ENCODE data around the gene CIAPIN1.
A peak's percentile ranks its signal among the peaks of the same experiment; 100 is the strongest.

Gene CIAPIN1

DNA sequence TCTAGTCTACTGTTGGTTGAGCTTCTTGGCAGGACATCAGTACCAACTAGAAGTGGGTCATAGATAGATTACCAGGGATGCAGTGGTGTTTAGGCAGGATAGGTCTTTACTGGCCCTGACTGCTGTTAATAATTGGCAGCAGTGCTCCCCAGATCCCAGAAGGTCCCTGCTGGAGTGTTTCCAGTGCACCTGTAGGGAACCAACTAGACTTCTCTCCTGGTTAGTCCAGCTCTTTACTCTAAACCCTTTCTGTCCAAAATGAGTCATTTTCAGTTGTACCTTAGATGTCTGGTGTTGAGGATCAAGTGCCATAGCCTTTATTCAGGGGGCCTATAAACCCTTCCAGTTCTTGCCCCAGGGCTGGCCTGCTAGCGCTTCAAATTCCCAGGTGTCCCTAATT is 24.0 kb upstream of the CIAPIN1 start:
- Histone ChIP-seq H3K9me3 (no peaks in the 10 kb centered on the region), H3K4me1 (ENCODE audit: control insufficient read depth in 1 of 2, insufficient read depth in 1 of 2, low read depth in 1 of 2, low read length in 1 of 2) (peaks cover 56 to 70% of the 10 kb centered on the region in 2 experiments), H3K4me3 (ENCODE audit: low read depth in 1 of 2, low read length in 1 of 2) (peak overlapping the region in 1 of 2 experiments; percentile 16), H3K36me3 (peaks cover 57% of the 10 kb centered on the region), H3K27ac (peak overlapping the region; percentile 80), H3K27me3 (no peaks in the 10 kb centered on the region)
- TF ChIP-seq CTCF (IDR thresholded peaks at IDR 0.05): no peak

DNA sequence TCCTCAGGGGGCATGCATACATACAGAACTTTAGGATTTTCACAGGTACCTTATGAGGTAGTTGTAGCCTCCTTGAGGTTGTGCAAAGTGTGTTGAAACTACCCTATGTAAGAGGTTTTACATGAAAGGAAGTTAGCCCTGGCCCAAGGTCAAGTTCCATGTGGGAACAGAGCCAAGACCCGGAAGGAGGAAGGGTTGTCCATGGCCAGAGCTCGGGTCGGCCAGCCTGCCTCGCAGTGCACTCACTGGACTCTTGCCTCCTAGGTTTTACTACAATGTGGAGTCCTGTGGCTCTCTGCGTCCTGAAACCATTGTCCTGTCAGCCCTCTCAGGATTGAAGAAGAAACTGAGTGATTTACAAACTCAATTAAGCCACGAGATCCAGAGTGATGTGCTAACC is 23.5 kb upstream of the CIAPIN1 start:
- TF ChIP-seq CTCF (IDR thresholded peaks at IDR 0.05): no peak
- Histone ChIP-seq H3K27me3 (no peaks in the 10 kb centered on the region), H3K9me3 (no peaks in the 10 kb centered on the region), H3K4me1 (ENCODE audit: control insufficient read depth in 1 of 2, insufficient read depth in 1 of 2, low read depth in 1 of 2, low read length in 1 of 2) (peaks cover 51 to 65% of the 10 kb centered on the region in 2 experiments), H3K4me3 (ENCODE audit: low read depth in 1 of 2, low read length in 1 of 2) (peak overlapping the region; percentile 5 to 16), H3K36me3 (peaks cover 60% of the 10 kb centered on the region), H3K27ac (peak overlapping the region; percentile 80)

DNA sequence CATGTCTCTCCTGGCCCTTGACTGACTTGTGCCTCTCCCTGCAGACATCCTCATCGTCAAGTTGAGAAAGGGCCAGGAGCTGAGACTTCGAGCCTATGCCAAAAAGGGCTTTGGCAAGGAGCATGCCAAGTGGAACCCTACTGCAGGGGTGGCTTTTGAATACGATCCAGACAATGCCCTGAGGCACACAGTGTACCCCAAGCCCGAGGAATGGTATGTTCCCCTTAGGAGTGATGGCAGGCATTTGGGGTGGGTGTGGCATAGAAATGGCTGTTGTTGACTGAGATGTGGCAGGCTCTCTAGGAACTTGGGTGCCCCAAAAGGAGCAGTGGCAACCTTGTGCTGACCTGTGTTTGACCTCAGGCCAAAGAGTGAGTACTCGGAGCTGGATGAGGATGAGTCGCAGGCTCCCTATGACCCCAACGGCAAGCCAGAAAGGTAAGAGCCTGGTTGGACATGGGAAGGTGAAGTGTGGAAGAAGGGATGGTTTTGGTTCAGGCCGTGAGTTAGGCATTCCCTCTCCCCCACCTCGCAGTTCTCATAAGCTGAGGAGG is 22.8 kb upstream of the CIAPIN1 start:
- Histone ChIP-seq H3K9me3 (no peaks in the 10 kb centered on the region), H3K4me3 (ENCODE audit: low read depth in 1 of 2, low read length in 1 of 2) (peak overlapping the region; percentile 6 to 16), H3K27me3 (no peaks in the 10 kb centered on the region), H3K36me3 (peaks cover 67% of the 10 kb centered on the region), H3K27ac (peak overlapping the region; percentile 80), H3K4me1 (ENCODE audit: control insufficient read depth in 1 of 2, insufficient read depth in 1 of 2, low read depth in 1 of 2, low read length in 1 of 2) (peaks cover 44 to 58% of the 10 kb centered on the region in 2 experiments)
- TF ChIP-seq CTCF (IDR thresholded peaks at IDR 0.05): no peak

DNA sequence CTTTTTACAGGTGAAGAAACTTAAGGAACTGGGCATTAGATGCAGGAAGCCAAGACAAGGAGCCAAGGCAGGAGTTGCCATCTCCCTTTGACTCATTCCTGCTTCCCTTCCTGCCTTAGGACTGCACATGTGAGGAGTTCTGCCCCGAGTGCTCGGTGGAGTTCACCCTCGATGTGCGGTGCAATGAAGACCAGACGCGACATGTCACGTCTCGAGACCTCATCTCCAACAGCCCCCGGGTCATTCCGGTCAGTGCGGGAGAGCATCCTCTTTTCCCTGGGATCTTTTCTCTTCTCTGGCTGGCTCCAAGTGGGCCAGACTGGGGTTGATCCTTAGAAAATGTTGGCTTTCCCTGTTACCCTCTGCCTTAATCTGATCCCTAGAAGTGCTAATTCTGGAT is 21.9 kb upstream of the CIAPIN1 start:
- Histone ChIP-seq H3K9me3 (no peaks in the 10 kb centered on the region), H3K27ac (peak overlapping the region; percentile 80), H3K4me3 (ENCODE audit: low read depth in 1 of 2, low read length in 1 of 2) (no peak overlapping the region), H3K36me3 (peaks cover 76% of the 10 kb centered on the region), H3K27me3 (no peaks in the 10 kb centered on the region), H3K4me1 (ENCODE audit: control insufficient read depth in 1 of 2, insufficient read depth in 1 of 2, low read depth in 1 of 2, low read length in 1 of 2) (peaks cover 41 to 51% of the 10 kb centered on the region in 2 experiments)
- no peak for TF ChIP-seq CTCF (IDR thresholded peaks at IDR 0.05)

DNA sequence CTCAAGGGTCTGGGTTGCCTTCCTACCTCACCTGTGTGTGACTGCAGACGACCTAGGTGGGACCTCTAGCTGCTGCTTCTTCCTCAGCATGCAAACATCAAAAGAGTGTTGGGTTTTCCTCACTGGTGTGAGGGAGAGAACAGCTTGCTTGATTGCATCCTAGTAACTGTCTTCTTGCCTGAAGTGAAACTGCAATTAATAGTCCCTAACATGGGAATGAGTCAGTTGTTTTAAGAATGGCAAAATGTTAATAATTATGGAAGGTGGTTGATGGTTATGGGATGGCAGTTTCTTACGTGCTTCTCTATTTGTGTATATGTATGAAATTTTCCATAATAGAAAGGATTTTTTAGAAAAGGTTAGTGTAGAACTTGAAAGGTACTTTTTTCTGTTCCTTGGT is 21.2 kb upstream of the CIAPIN1 start:
- Histone ChIP-seq H3K4me1 (ENCODE audit: control insufficient read depth in 1 of 2, insufficient read depth in 1 of 2, low read depth in 1 of 2, low read length in 1 of 2) (peaks cover 48 to 51% of the 10 kb centered on the region in 2 experiments), H3K27me3 (no peaks in the 10 kb centered on the region), H3K9me3 (no peaks in the 10 kb centered on the region), H3K4me3 (ENCODE audit: low read depth in 1 of 2, low read length in 1 of 2) (no peak overlapping the region), H3K36me3 (peaks cover 79% of the 10 kb centered on the region), H3K27ac (no peak overlapping the region)
- no peak for TF ChIP-seq CTCF (IDR thresholded peaks at IDR 0.05)

All from neutrophil (primary cell).